SK-N-SH treated with all-trans-retinoic acid at 6 μM for 48 hours (cell line): ENCODE measurements around the gene PGPEP1.

Experiments
- RARB ChIP-seq: fragments of 250-450 bp; sonication (Bioruptor Pico); IDR thresholded peaks from 2 replicates; pipeline ENCODE4 v1.8.0; 2021; ENCODE audit warnings: mild to moderate bottlenecking, moderate library complexity
- ZC3H10 ChIP-seq: fragments of 250-450 bp; sonication (Bioruptor Pico); IDR thresholded peaks from 2 replicates; pipeline ENCODE4 v1.5.1; 2021; ENCODE audit warnings: mild to moderate bottlenecking, moderate library complexity

DNA sequence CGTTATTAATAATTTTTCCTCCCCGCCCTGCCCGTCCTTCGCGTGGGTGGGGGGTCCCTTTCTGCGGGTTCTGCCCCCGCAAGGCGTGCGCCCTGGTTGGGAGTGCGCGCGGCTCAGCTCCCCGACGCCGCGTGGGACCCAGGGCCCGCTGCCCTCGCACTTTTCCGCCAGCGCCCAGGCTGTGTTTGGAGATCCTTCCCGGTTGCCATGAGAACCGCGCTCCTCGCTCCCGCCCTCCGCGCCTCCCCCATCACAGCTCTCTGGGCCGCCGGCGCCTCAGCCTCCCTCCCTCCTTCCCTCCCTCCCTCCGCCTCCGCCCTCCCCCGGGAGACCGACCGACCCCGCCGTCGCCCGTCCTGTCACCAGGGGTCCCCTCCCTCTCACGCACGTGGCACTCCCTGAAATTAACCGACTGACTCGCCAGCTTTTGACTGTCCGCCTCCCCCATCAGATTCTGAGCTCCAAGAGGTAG lies 76.4 kb downstream of the PGPEP1 start:
- TF ChIP-seq RARB (CRISPR knock-in tag): no peak
- no peak for TF ChIP-seq ZC3H10 (CRISPR knock-in tag)
